ENCODE data around the gene SFMBT1. TPM values are rescaled to one million over a fixed set of nuclear protein-coding genes. Genes with fewer than 3 reads are reported as not detected.
A peak's percentile ranks its signal among the peaks of the same experiment; 100 is the strongest.

SFMBT1 gene
- total and polyA plus RNA-seq, 9 of the 15 experiments (the other 6 are each of a cell fraction or from before 2014, with no cell fraction given): 0.76 to 6.6 (median 3.6) TPM

DNA sequence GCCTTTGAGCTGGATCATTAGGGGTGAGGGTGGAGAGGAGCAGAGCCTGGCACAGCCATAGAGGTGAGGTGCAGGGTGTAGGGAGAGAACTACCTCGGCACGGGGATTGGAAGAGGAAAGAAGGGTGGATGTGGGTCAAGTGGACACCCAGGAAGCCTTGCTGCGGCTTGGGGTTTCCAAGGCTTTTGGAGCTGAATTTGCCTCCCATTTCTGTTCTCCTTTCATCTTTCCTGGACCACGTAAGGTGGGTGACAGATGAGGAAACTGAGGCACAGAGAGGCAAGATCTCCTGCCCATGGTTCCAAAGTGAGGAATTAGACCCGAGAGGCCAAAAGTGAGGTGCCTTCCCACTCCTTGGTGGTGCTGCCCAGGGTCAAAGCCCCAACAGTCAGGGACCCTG lies 35.4 kb upstream of the SFMBT1 start:
- in situ Hi-C loops (cut with MboI) (no loop called here), intact Hi-C loops (cut with micrococcal nuclease) (no loop called here)
- H3K27ac ChIP-seq (ENCODE audit: extremely low read depth, low read depth, low read length): no peak overlapping the region
- ATAC-seq (no peak), DNase-seq (ENCODE audit: extremely low read depth in 1 of 4, low spot score in 3 of 4) (no peak), FAIRE-seq (no peak)
- no peak for TF ChIP-seq MAFF (IDR thresholded peaks at IDR 0.05; ENCODE audit: low read length)
- TF ChIP-seq ZNF707 (CRISPR knock-in tag; conservative IDR thresholded peaks at IDR 0.05): no peak
- H3K4me3 ChIP-seq: no peak overlapping the region
- no TSS peak for BruUV-seq (replicated peaks)
- no peak overlapping the region for H3K4me2 ChIP-seq (ENCODE audit: insufficient read depth, low read length)
- H3K79me2 ChIP-seq (ENCODE audit: control insufficient read depth, insufficient read depth, low read length): no peaks in the 10 kb centered on the region
- no peak overlapping the region for H2AFZ ChIP-seq (ENCODE audit: low read depth, low read length)
- ChIA-PET POLR2A (no interaction called here), CTCF (ENCODE audit: low intra/inter-chr PET ratio) (no interaction called here)
- H4K20me1 ChIP-seq (replicated peaks; ENCODE audit: control insufficient read depth, insufficient read depth, low read length): no peaks in the 10 kb centered on the region
- H3K9ac ChIP-seq (ENCODE audit: insufficient read depth in 1 of 2, low read depth in 2 of 2, low read length in 2 of 2): no peak overlapping the region
- peaks cover 10 to 15% of the 10 kb centered on the region in 2 experiments; a peak in 4 of 5 replicates for H3K4me1 ChIP-seq (replicated peaks in 1 of 2; ENCODE audit: control insufficient read depth in 2 of 2, insufficient read depth in 2 of 2, low read length in 2 of 2)
- no peaks in the 10 kb centered on the region for H3K27me3 ChIP-seq (ENCODE audit: control insufficient read depth in 2 of 2, insufficient read depth in 2 of 2, low read length in 2 of 2)
- H3K36me3 ChIP-seq (ENCODE audit: control insufficient read depth, insufficient read depth, low read length): no peaks in the 10 kb centered on the region
- 47% methylated on average over 5 of the region's 5 CpGs for WGBS (ENCODE audit: insufficient coverage, low coverage, missing lambda C conversion rate)
- H3K9me1 ChIP-seq (ENCODE audit: control insufficient read depth, insufficient read depth, low read length): no peaks in the 10 kb centered on the region
- H3K9me3 ChIP-seq (replicated peaks; ENCODE audit: control insufficient read depth, insufficient read depth, low read depth, low read length): no peaks in the 10 kb centered on the region

GRCh38 chr3:53080612-53081205 lies 34.8 kb upstream of the SFMBT1 start:
- ChIA-PET CTCF (ENCODE audit: low intra/inter-chr PET ratio) (no interaction called here), POLR2A (no interaction called here)
- ATAC-seq (no peak), FAIRE-seq (no peak), DNase-seq (ENCODE audit: extremely low read depth in 1 of 4, low spot score in 3 of 4) (no peak)
- Histone ChIP-seq H3K9ac (ENCODE audit: insufficient read depth in 1 of 2, low read depth in 2 of 2, low read length in 2 of 2) (no peak overlapping the region), H2AFZ (ENCODE audit: low read depth, low read length) (no peak overlapping the region), H3K79me2 (ENCODE audit: control insufficient read depth, insufficient read depth, low read length) (no peaks in the 10 kb centered on the region), H3K9me1 (ENCODE audit: control insufficient read depth, insufficient read depth, low read length) (no peaks in the 10 kb centered on the region), H3K4me2 (ENCODE audit: insufficient read depth, low read length) (no peak overlapping the region), H3K4me3 (no peak overlapping the region), H3K4me1 (replicated peaks in 1 of 2; ENCODE audit: control insufficient read depth in 2 of 2, insufficient read depth in 2 of 2, low read length in 2 of 2) (peaks cover 10 to 15% of the 10 kb centered on the region in 2 experiments; a peak in 4 of 5 replicates), H4K20me1 (replicated peaks; ENCODE audit: control insufficient read depth, insufficient read depth, low read length) (no peaks in the 10 kb centered on the region), H3K36me3 (ENCODE audit: control insufficient read depth, insufficient read depth, low read length) (no peaks in the 10 kb centered on the region), H3K9me3 (replicated peaks; ENCODE audit: control insufficient read depth, insufficient read depth, low read depth, low read length) (no peaks in the 10 kb centered on the region), H3K27ac (ENCODE audit: extremely low read depth, low read depth, low read length) (no peak overlapping the region), H3K27me3 (ENCODE audit: control insufficient read depth in 2 of 2, insufficient read depth in 2 of 2, low read length in 2 of 2) (no peaks in the 10 kb centered on the region)
- in situ Hi-C loops (cut with MboI) (no loop called here), intact Hi-C loops (cut with micrococcal nuclease) (no loop called here)
- TF ChIP-seq TRIM24 (IDR thresholded peaks at IDR 0.05): no peak
- TF ChIP-seq SREBF1 (IDR thresholded peaks at IDR 0.05; ENCODE audit: borderline replicate concordance, low read depth, low read length): no peak
- peak; percentile 45 for TF ChIP-seq RBM25 (IDR thresholded peaks at IDR 0.05; ENCODE audit: low read depth, low read length, severe bottlenecking)
- TF ChIP-seq FOXM1 (IDR thresholded peaks at IDR 0.05; ENCODE audit: low read depth): no peak
- no peak for TF ChIP-seq FOXM1 (CRISPR knock-in tag; IDR thresholded peaks at IDR 0.05; ENCODE audit: low read depth)
- TF ChIP-seq, protein P1, sequence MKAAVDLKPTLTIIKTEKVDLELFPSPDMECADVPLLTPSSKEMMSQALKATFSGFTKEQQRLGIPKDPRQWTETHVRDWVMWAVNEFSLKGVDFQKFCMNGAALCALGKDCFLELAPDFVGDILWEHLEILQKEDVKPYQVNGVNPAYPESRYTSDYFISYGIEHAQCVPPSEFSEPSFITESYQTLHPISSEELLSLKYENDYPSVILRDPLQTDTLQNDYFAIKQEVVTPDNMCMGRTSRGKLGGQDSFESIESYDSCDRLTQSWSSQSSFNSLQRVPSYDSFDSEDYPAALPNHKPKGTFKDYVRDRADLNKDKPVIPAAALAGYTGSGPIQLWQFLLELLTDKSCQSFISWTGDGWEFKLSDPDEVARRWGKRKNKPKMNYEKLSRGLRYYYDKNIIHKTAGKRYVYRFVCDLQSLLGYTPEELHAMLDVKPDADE (conservative IDR thresholded peaks at IDR 0.05; ENCODE audit: control insufficient read depth, low read depth, low read length): no peak
- TF ChIP-seq, protein P2, sequence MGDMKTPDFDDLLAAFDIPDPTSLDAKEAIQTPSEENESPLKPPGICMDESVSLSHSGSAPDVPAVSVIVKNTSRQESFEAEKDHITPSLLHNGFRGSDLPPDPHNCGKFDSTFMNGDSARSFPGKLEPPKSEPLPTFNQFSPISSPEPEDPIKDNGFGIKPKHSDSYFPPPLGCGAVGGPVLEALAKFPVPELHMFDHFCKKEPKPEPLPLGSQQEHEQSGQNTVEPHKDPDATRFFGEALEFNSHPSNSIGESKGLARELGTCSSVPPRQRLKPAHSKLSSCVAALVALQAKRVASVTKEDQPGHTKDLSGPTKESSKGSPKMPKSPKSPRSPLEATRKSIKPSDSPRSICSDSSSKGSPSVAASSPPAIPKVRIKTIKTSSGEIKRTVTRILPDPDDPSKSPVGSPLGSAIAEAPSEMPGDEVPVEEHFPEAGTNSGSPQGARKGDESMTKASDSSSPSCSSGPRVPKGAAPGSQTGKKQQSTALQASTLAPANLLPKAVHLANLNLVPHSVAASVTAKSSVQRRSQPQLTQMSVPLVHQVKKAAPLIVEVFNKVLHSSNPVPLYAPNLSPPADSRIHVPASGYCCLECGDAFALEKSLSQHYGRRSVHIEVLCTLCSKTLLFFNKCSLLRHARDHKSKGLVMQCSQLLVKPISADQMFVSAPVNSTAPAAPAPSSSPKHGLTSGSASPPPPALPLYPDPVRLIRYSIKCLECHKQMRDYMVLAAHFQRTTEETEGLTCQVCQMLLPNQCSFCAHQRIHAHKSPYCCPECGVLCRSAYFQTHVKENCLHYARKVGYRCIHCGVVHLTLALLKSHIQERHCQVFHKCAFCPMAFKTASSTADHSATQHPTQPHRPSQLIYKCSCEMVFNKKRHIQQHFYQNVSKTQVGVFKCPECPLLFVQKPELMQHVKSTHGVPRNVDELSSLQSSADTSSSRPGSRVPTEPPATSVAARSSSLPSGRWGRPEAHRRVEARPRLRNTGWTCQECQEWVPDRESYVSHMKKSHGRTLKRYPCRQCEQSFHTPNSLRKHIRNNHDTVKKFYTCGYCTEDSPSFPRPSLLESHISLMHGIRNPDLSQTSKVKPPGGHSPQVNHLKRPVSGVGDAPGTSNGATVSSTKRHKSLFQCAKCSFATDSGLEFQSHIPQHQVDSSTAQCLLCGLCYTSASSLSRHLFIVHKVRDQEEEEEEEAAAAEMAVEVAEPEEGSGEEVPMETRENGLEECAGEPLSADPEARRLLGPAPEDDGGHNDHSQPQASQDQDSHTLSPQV (IDR thresholded peaks at IDR 0.05): no peak
- WGBS (ENCODE audit: insufficient coverage, low coverage, missing lambda C conversion rate): 37% methylated on average over 7 of the region's 7 CpGs
- no TSS peak for BruUV-seq (replicated peaks)

Data from K562 (cell line).